NT2/D1 (cell line): ENCODE measurements around the gene KLF16.

Source experiments
- SUZ12 ChIP-seq: IDR thresholded peaks from 2 replicates; pipeline ENCODE4 v1.6.1; 2011; ENCODE audit not compliant: insufficient read length, insufficient read depth; ENCODE audit errors: extremely low read depth
- YY1 ChIP-seq: IDR thresholded peaks from 2 replicates; pipeline ENCODE4 v1.6.1; 2011; ENCODE audit not compliant: insufficient read length, insufficient read depth
- ZNF274 ChIP-seq: IDR thresholded peaks from 2 replicates; pipeline ENCODE4 v1.6.1; 2011; ENCODE audit warnings: mild to moderate bottlenecking, low read depth, low read length

DNA sequence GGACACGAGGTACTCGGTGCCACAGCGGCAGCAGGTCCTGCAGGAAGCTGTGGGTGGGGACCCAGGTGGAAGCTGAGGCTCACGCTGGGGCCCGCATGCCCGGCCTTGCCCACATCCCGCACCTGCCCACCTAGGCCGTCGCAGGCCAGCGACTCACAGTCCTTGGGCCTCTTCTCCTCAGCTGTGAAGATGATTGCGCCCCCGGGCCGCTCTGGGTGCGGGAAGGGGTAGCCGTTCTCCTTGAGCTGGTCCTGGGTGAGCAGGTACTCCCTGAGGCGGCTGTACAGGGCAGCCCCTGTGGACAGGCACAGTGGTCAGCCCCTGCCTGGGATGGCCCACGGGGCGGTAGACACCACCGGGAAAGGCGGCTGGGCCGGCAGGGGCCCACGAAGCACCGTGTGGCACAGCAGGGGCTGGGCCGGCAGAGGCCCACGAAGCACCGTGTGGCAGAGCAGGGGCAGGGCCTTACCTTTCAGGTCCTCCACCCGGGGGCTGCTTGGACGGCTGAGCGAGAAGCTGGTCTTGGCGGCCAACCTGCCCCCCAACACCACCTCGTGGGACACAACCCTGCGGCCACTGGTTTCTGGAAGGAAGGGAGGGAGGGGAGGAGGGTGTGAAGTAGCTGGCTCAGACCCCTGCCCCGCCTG lies 44.7 kb downstream of the KLF16 start:
- no peak for TF ChIP-seq YY1
- no peak for TF ChIP-seq SUZ12
- no peak for TF ChIP-seq ZNF274
